GM19372 (cell line): ENCODE results near the gene FAS.

Experiments used
- ATAC-seq: cut with Tn5 transposase; IDR thresholded peaks from one replicate; pipeline ENCODE4 v1.9.1; 2021; ENCODE audit warnings: mild to moderate bottlenecking, low read depth, moderate library complexity; ENCODE audit not compliant: unreplicated experiment

Gene FAS

DNA sequence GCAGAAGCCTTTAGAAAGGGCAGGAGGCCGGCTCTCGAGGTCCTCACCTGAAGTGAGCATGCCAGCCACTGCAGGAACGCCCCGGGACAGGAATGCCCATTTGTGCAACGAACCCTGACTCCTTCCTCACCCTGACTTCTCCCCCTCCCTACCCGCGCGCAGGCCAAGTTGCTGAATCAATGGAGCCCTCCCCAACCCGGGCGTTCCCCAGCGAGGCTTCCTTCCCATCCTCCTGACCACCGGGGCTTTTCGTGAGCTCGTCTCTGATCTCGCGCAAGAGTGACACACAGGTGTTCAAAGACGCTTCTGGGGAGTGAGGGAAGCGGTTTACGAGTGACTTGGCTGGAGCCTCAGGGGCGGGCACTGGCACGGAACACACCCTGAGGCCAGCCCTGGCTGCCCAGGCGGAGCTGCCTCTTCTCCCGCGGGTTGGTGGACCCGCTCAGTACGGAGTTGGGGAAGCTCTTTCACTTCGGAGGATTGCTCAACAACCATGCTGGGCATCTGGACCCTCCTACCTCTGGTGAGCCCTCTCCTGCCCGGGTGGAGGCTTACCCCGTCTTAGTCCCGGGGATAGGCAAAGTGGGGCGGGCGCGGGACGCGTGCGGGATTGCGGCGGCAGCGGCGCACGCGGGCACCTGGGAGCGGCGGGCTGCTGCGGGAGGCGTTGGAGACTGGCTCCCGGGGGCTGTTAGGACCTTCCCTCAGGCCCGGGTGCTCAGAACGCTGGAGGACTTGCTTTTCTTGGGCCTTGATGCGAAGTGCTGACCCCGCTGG is at the start of gene FAS:
FAS (plus strand) TSS at position 415 of the 777 bp plus-strand sequence; CDS start at position 494, 79 bp downstream.
- peak; percentile 47 for ATAC-seq

DNA sequence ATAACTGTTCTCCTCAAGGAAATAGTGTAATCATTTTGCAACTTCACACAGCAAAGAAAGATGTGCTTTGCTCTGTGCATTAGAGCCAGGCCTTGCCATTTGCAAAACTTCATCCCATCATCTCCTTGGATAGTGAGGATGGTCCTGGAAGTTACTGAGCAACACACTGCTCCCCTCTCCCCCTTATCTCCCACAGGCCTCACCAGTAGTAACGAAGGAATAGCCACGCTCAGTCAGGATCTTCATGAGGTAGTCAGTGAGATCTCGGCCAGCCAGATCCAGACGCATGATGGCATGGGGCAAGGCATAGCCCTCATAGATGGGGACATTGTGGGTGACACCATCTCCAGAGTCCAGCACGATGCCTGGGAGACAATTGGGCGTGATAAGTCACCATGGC is 49.6 kb upstream of the FAS start:
- ATAC-seq, result no peak

GRCh38 chr10:88943778-88944177 is 46.8 kb upstream of the FAS start:
- ATAC-seq, result no peak

DNA sequence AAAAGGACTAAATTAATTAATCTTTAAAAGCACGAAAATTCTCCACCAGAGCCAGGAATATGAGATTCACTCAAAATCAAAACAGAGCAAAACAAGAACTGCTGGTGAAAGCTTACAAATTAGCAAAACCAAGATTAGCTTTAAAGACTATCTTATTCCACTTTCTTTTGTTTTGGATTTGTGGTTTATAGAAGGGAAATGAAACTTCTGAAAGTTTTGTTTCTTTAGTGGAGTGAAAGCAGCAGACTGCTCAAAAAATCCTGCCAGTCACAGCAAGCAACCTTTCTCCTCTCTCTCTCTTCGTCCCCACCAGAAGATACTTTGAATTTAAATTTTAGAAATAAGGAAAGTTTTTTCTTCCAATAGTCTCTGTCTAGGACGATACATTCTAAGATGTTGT is 45.8 kb upstream of the FAS start:
- no peak for ATAC-seq

DNA sequence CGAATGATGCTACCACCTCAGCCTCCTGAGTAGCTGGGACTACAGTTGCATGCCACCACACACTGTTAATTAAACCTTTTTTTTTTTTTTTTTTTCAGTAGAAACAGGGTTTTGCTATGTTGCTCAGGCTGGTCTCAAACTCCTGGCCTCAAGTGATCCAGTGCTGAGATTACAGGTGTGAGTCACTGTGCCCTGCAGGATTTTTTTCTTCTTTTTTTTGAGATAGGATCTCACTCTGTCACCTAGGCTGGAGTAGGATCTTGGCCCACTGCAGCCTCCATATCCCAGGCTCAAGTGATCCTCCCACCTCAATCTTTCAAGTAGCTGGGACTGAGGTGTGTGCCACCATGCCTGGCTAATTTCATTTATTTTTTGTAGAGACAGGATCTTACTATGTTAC is 44.4 kb upstream of the FAS start:
- no peak for ATAC-seq

DNA sequence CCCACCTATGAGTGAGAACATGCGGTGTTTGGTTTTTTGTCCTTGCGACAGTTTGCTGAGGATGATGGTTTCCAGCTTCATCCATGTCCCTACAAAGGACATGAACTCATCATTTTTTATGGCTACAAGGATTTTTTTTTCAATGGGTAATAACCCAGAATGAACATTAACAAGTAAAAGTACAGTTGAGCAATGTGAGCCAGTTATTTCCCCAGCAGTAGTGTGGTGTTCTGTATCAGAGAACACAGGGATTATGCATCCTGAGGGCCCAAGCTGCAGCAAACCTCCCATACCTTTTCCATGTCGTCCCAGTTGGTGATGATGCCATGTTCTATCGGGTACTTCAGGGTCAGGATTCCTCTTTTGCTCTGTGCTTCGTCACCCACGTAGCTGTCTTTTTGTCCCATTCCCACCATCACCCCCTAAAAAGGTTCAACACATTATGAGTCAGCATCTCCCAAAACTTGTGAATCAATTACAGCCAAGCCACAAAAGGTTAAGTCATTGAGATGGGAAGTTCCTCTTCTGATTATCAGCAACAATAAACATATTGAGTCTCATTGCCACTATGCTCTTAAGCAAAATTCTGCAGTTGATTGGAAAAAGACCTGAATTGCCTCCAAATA is 43.5 kb upstream of the FAS start:
- ATAC-seq, result no peak

GRCh38 chr10:88949051-88949450 is 41.5 kb upstream of the FAS start:
- ATAC-seq, result no peak

GRCh38 chr10:88949912-88950837 is 40.4 kb upstream of the FAS start:
- no peak for ATAC-seq

GRCh38 chr10:88952647-88953111 is 37.9 kb upstream of the FAS start, which contains the start of gene ACTA2:
Gene ACTA2, minus strand, starts transcription at chr10:88952773. Its CDS starts 3,843 bp downstream, at chr10:88948930.
- ATAC-seq, result no peak

GRCh38 chr10:88953662-88954061 is 36.9 kb upstream of the FAS start:
- no peak for ATAC-seq

DNA sequence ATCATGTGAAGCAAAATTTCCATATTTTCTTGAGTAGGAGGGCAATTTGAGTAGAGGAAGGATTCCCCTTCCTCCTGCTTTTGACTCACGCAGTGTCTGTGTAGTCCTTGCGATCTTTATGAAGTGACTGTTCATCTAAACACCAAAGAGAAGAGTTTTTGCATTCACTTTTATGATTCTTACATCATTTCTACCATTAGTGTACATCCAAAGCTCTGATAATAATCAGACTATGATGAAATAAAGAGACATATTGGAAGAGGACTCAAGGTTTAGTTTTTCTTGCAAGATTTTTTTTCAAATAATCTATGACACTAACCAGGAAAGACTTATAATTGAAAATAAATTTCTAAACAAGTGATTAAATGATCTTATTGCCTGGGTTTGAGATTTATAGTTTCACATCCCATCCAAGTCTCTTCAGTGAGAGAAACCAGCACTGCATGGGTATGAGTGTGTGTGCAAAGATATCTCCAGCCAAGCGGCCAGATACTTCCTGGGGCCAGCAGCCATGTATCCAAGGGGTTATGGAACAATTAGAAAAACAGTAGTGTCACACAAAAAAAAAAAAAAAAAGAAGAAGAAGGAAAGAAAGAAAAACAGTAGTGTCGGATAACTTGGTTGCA is 36.0 kb upstream of the FAS start:
- ATAC-seq, result no peak

DNA sequence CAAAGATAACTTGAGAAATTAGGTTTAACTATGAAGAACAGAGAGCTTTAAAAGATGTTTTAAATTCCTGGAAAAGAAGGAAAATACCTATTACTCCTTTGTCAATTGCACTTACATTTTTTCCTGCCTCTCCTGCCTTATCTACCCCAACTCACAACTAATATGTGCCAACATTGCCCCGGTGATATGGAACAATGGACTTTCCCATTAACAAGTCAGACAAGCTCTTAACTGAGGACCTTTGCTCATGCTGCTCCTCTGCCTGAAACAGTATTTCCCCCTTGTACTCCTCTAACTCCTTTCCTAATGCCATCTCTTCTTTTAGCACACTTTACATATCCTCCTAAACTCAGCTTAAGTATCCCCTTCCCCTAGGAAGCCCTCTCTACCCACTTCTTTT is 33.2 kb upstream of the FAS start:
- no peak for ATAC-seq

GRCh38 chr10:88958721-88959120 is 31.9 kb upstream of the FAS start:
- no peak for ATAC-seq

DNA sequence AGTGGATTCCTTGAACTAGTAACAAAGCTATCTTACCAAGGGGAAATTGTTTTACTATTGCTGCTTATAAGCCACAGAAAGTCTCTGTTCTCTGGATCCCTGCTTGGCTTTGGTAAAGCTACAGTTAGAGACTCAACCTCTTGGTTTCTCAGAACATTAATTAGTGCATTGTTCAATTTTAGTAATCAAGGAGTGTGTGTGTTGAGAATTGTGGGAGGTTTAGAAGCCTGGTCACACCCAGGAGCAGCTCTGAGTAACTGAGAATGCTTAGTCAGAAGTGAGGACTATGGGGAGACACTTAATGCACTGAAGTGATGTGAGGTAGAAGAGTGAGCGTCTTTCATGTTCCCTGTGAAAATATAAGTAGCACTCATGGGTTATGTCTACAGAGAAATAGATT is 29.8 kb upstream of the FAS start:
- no peak for ATAC-seq

DNA sequence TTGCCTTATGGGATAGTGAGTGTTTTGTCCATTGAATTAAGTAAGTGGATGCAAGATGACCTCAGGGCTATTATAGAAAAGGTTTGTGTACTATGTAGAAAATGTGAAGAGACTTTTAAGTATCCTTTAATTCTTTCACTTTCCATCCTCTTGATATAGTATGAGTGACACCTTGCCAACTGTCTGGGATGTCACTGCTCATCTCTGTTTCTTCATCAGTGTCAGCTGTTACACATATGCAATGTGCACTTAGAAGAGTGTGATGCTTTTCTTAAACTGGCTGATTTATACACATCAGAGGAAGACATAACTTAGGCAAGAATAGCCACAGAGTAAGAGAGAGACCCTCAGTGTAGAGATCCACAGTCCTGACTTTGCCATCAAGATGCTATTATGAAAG is 29.3 kb upstream of the FAS start:
- ATAC-seq, result no peak

GRCh38 chr10:88962336-88962735 is 28.3 kb upstream of the FAS start:
- no peak for ATAC-seq

- ATAC-seq, result no peak
These were observed 27.3 kb upstream of the FAS start for GRCh38 chr10:88963318-88963717.

- no peak for ATAC-seq
These were observed 26.2 kb upstream of the FAS start for GRCh38 chr10:88964360-88964759.

GRCh38 chr10:88964869-88965415 is 25.7 kb upstream of the FAS start:
- no peak for ATAC-seq

DNA sequence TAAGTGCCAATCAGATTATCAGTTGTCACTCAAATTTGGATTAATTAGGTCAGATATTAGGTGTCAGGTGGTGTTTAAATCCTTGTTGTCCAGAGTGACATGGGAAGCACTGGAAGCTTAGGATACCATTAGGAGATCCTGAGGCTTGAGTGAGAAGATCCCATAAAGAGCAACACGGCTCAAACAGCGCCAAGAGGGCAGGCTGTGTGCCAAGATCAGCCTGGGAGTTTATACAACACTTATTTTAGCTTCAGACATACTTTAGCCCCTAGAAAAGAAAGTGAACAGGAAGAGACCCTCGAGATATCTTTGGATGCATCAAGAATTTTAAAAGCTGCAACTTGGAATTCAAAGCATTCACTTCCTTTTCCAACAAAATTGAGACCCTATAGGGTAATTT is 23.8 kb upstream of the FAS start:
- no peak for ATAC-seq
